ENCODE data around the gene NR3C2. TPM values are rescaled to one million over a fixed set of nuclear protein-coding genes. Genes with fewer than 3 reads are reported as not detected.
"Not testable (repeated sequence)": the region's sequence is repeated elsewhere in the genome, so short reads cannot be mapped to it uniquely, and the experiment has no call there.

Gene NR3C2
- total RNA-seq, 1 experiment from 2014 or later: 0.63 TPM

DNA sequence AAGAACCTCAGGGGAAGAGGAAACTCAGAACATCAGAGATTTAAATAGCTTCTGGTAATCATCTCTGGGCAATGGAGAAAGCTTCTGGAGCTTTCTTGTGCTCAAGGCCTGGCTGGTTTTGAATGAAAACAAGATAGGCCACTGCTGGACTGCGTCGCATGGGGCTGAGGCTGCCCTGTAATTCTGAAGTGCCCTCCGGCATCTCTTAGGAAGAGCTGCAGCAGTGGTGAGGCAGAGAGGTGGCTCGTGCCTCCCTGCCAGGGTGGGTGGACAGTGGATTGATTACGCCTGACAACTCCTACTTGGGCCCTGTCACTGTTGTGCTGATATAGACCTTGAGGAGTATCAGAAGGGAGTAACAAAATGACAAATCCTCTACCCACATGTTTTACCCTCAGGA, 279.7 kb downstream of the NR3C2 start:
- no peaks in the 10 kb centered on the region for H3K27me3 ChIP-seq
- no peak overlapping the region for H3K27ac ChIP-seq
- no peak for DNase-seq
- no peaks in the 10 kb centered on the region for H3K9me3 ChIP-seq (replicated peaks)
- peaks cover 15% of the 10 kb centered on the region for H3K4me1 ChIP-seq
- H3K36me3 ChIP-seq: no peaks in the 10 kb centered on the region
- H3K4me3 ChIP-seq: no peak overlapping the region

DNA sequence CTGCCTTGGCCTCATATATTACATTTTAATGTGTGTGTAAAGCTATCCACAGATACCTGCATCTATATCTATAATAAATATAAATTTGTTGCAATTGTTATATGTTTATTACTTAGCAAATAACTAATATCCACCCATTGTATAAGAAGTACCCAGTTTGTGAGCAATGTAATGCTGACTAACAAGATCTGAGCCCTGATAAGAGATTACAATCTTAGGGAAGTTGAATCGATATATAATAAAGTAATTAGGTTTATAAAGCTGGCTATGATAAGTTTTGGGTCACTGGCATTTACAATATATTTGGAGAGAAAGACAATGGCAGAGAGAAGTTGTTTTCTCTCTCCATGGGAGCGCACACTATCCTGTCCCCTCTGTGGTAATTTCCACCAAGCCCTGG, 280.6 kb downstream of the NR3C2 start:
- DNase-seq: no peak
- Histone ChIP-seq H3K36me3 (no peaks in the 10 kb centered on the region), H3K27ac (no peak overlapping the region)

GRCh38 chr4:148159793-148160192, 282.4 kb downstream of the NR3C2 start:
- no peak for DNase-seq
- Histone ChIP-seq H3K36me3 (no peaks in the 10 kb centered on the region), H3K4me1 (peaks cover 3% of the 10 kb centered on the region; the same call in 1 of the 2 replicates), H3K4me3 (no peak overlapping the region), H3K9me3 (replicated peaks) (no peaks in the 10 kb centered on the region; the same call in 1 of the 2 replicates), H3K27me3 (no peaks in the 10 kb centered on the region), H3K27ac (no peak overlapping the region)

More for the DNA sequence above, 280.6 kb downstream of the NR3C2 start:
- H3K27me3 ChIP-seq: no peaks in the 10 kb centered on the region
- H3K4me3 ChIP-seq: no peak overlapping the region
- peaks cover 11% of the 10 kb centered on the region for H3K4me1 ChIP-seq
- no peaks in the 10 kb centered on the region for H3K9me3 ChIP-seq (replicated peaks)

DNA sequence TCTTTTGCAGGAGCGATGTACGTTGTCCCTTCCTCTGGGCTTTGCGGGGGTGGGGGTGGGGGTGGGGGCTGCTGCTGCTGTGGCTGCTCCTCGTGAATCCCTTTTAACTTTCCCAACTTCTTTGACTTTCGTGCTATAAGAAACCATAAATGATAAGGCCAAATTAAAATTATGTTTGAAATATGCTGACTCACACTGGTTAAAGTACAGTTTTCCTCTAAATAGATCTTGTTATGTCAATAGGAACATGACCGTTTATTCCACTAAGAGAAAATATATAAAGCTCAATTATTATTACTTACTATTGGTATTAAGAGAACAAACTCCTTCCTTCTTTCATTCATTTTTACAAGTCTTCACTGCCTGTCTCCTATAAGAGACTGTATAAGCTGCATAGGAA, 287.4 kb downstream of the NR3C2 start:
- Histone ChIP-seq H3K4me3 (no peak overlapping the region), H3K4me1 (0 out of 2 replicates have a peak, but pooled peaks cover 5% of the 10 kb centered on the region), H3K27me3 (no peaks in the 10 kb centered on the region), H3K9me3 (replicated peaks) (no peaks in the 10 kb centered on the region; the same call in 1 of the 2 replicates), H3K27ac (no peak overlapping the region), H3K36me3 (no peaks in the 10 kb centered on the region)
- DNase-seq: no peak

- Histone ChIP-seq H3K4me1 (0 out of 2 replicates have a peak, but pooled peaks cover 5% of the 10 kb centered on the region), H3K4me3 (no peak overlapping the region), H3K27ac (no peak overlapping the region), H3K27me3 (no peaks in the 10 kb centered on the region), H3K9me3 (replicated peaks) (no peaks in the 10 kb centered on the region; the same call in 1 of the 2 replicates), H3K36me3 (no peaks in the 10 kb centered on the region)
- DNase-seq: peak; percentile 10 to 46
Measured at GRCh38 chr4:148152868-148153625, 289.2 kb downstream of the NR3C2 start.

GRCh38 chr4:148151806-148152205, 290.4 kb downstream of the NR3C2 start:
- Histone ChIP-seq H3K4me3 (no peak overlapping the region), H3K9me3 (replicated peaks) (no peaks in the 10 kb centered on the region; the same call in 1 of the 2 replicates), H3K36me3 (no peaks in the 10 kb centered on the region), H3K4me1 (0 out of 2 replicates have a peak, but pooled peaks cover 5% of the 10 kb centered on the region), H3K27ac (no peak overlapping the region), H3K27me3 (no peaks in the 10 kb centered on the region)
- DNase-seq: no peak

DNA sequence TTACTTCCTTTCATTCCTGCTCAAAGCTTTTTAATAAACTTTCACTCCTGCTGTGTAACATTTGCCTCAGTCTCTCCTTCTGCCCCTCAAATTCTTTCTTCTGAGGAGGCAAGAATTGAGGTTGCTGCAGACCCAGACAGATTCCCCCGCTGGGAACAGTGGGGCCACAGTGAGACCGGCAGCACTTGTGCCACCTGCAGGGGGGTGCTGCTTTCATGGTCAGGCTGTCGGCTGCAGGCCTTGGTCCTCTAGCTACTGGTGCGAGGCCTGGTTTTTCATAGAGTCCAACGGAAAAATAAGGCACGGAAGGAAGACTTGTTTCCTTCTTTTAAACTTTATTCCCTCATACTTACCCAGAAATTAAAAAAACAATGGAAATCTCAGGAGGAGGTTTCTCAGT, 296.7 kb downstream of the NR3C2 start:
- no peak overlapping the region for H3K27ac ChIP-seq
- H3K9me3 ChIP-seq (replicated peaks): no peaks in the 10 kb centered on the region
- no peaks in the 10 kb centered on the region for H3K4me1 ChIP-seq
- no peaks in the 10 kb centered on the region for H3K27me3 ChIP-seq
- H3K4me3 ChIP-seq: no peak overlapping the region
- H3K36me3 ChIP-seq: no peaks in the 10 kb centered on the region
- no peak for DNase-seq

- Histone ChIP-seq H3K36me3 (no peaks in the 10 kb centered on the region), H3K4me1 (no peaks in the 10 kb centered on the region), H3K4me3 (no peak overlapping the region), H3K9me3 (replicated peaks) (no peaks in the 10 kb centered on the region), H3K27me3 (no peaks in the 10 kb centered on the region), H3K27ac (no peak overlapping the region)
- DNase-seq: no peak
Measured at GRCh38 chr4:148143174-148143573, 299.0 kb downstream of the NR3C2 start.

DNA sequence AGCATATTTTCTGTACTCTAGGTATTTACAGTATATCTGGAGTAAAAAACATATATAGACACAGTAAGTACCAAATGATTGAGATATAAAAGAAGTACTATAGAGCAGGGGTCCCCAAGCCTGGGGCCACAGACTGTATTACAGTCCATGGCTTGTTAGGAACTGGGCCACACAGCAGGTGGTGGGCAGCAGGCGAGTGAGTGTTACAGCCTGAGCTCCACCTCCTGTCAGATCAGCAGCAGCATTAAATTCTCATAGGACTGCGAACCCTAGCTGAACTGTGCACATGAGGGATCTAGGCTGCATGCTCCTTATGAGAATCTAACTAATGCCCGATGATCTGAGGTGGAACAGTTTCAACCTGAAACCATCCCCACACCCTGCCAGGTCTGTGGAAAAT, 300.7 kb downstream of the NR3C2 start:
- H3K9me3 ChIP-seq (replicated peaks): no peaks in the 10 kb centered on the region
- H3K4me1 ChIP-seq: no peaks in the 10 kb centered on the region
- no peak overlapping the region for H3K4me3 ChIP-seq
- H3K27ac ChIP-seq: no peak overlapping the region
- no peak for DNase-seq
- H3K27me3 ChIP-seq: no peaks in the 10 kb centered on the region
- no peaks in the 10 kb centered on the region for H3K36me3 ChIP-seq

DNA sequence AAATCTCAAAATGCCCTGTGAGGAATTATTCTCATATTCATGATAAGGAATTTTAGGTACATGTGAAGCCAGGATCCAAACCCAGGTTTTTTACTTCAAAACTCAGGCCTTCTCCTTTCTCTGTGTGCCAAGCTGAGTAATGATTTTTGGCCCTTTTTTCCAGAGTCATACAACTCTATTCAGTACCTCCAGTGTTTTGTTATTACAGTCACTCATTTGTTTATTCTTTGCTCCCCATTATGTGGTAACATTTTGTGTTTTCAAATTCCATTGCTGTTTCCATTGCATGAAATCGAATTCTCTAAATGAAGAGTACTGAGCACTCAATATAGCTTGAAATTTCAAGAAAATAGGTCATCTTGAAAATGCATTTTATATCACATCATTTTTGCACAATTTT, 315.4 kb downstream of the NR3C2 start:
- DNase-seq: no peak
- H3K27me3 ChIP-seq: no peaks in the 10 kb centered on the region
- H3K9me3 ChIP-seq (replicated peaks): peaks cover 9% of the 10 kb centered on the region
- H3K27ac ChIP-seq: no peak overlapping the region
- no peak overlapping the region for H3K4me3 ChIP-seq
- H3K4me1 ChIP-seq: no peaks in the 10 kb centered on the region
- H3K36me3 ChIP-seq: no peaks in the 10 kb centered on the region

DNA sequence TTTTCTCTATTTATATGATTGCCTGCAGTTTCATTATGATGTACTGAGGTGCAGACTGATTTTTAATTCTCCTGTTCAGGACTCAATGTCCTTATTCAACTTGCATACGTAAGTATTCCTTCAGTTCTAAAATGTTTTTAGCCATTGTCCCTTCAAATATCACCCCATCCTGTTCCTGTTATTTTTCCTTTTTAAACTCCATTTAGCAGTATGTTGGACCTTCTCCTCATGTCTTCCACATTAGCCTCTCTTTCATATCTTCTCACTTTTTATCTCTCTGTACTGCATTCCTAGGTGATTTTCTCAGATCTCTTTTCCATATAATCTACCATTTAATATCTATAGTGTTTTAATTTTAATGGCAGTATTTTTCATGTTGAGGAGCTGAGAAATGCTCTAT, 317.7 kb downstream of the NR3C2 start:
- Histone ChIP-seq H3K9me3 (replicated peaks) (peaks cover 9% of the 10 kb centered on the region), H3K4me1 (no peaks in the 10 kb centered on the region), H3K27ac (no peak overlapping the region), H3K36me3 (no peaks in the 10 kb centered on the region), H3K4me3 (no peak overlapping the region), H3K27me3 (no peaks in the 10 kb centered on the region)
- no peak for DNase-seq

GRCh38 chr4:148123161-148123560, 319.1 kb downstream of the NR3C2 start:
- DNase-seq; H3K9me3 ChIP-seq (replicated peaks); H3K27ac ChIP-seq; H3K27me3 ChIP-seq; H3K36me3 ChIP-seq; H3K4me3 ChIP-seq: not testable (repeated sequence)
- peaks cover 10% of the 10 kb centered on the region for H3K4me1 ChIP-seq

GRCh38 chr4:148120216-148120615, 322.0 kb downstream of the NR3C2 start:
- peaks cover 34% of the 10 kb centered on the region for H3K4me1 ChIP-seq

DNA sequence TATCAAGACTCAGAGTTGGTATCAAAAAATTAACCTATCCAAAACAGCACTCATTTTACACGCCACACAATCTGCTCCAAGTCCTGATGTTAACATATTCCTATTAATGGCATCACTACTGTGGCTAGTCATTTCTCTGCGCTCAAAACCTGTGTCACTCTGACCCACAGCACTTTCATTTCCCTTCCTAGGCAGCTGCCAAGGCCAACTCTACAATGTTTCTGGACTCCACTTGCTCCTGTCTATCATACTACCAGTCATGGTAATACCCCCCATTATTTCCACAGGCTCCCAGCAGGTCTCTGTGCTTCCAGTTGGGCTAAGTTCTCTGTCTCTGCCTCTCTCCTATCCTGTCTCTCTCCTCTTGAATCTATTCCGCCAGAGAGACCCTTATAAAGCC, 323.6 kb downstream of the NR3C2 start:
- peaks cover 36% of the 10 kb centered on the region for H3K4me1 ChIP-seq
- no peak overlapping the region for H3K4me3 ChIP-seq
- no peaks in the 10 kb centered on the region for H3K36me3 ChIP-seq
- peak overlapping the region; percentile 13 for H3K27ac ChIP-seq
- no peaks in the 10 kb centered on the region for H3K27me3 ChIP-seq
- H3K9me3 ChIP-seq (replicated peaks): no peaks in the 10 kb centered on the region
- peak; percentile 79 to 93 for DNase-seq

More at GRCh38 chr4:148120216-148120615, 322.0 kb downstream of the NR3C2 start:
- H3K27ac ChIP-seq: no peak overlapping the region
- no peak for DNase-seq
- peaks cover 9% of the 10 kb centered on the region for H3K9me3 ChIP-seq (replicated peaks)
- H3K36me3 ChIP-seq: no peaks in the 10 kb centered on the region
- H3K27me3 ChIP-seq: no peaks in the 10 kb centered on the region
- no peak overlapping the region for H3K4me3 ChIP-seq

- Histone ChIP-seq H3K36me3 (no peaks in the 10 kb centered on the region), H3K4me3 (no peak overlapping the region), H3K27me3 (no peaks in the 10 kb centered on the region), H3K4me1 (peaks cover 36% of the 10 kb centered on the region), H3K27ac (peak overlapping the region; percentile 13), H3K9me3 (replicated peaks) (no peaks in the 10 kb centered on the region)
- no peak for DNase-seq
Measured at GRCh38 chr4:148118179-148118578, 324.0 kb downstream of the NR3C2 start.

GRCh38 chr4:148116969-148117368, 325.2 kb downstream of the NR3C2 start:
- H3K27ac ChIP-seq: no peak overlapping the region
- no peaks in the 10 kb centered on the region for H3K36me3 ChIP-seq
- peak; percentile 19 to 39 for DNase-seq
- H3K4me1 ChIP-seq: peaks cover 44% of the 10 kb centered on the region
- H3K9me3 ChIP-seq (replicated peaks): no peaks in the 10 kb centered on the region
- H3K27me3 ChIP-seq: no peaks in the 10 kb centered on the region
- no peak overlapping the region for H3K4me3 ChIP-seq
